ENCODE results near the gene CAMK1D.

CAMK1D gene

DNA sequence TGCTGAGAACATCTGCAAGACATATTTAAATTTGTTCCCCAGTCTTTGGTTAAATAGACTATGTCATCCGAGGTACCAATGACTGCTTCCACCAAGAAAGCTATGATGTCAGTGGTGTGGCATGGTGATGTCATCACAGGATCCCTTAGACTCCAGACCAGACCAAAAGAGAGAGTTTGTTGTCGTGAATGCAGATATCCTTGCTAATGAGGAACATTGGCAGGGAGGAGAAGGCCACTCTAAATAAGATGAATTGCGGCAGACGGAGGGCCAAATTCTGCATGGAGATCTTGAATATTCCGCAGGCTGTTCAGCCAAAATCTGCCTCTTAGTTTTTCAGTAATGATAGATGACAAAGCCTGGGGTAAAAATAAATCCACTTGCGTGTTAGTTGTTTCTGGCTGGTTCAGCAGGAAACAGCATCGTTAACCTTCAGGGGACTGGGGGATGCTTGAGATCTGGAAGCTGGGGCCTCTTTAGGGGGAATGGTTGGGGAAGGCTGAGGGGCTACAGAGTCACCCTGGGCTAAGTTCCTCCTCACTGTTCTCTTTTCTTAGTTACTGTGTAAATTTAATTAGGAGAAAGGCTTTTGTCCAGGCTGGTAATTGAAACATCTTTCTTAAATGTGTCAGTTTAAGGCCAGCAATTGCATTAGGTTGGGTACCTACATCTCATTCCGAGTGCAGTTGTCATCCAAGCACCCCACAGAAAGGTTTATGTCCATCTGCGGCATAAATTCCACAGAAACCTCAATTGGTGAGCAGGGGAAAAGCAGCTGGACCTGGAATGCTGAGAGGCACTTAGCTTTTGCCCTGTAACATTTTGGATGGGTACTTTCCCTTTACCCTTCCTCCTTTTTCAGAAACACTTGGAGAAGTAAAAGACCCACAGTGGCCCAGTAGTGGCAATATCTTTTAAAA lies 11.6 kb upstream of the CAMK1D start:
- no peak for TF ChIP-seq MYC (IDR thresholded peaks at IDR 0.05; ENCODE audit: low read depth, low read length)
- no peak for TF ChIP-seq POLR2A (IDR thresholded peaks at IDR 0.05; ENCODE audit: extremely low read depth, insufficient read length)
- TF ChIP-seq, protein P1, sequence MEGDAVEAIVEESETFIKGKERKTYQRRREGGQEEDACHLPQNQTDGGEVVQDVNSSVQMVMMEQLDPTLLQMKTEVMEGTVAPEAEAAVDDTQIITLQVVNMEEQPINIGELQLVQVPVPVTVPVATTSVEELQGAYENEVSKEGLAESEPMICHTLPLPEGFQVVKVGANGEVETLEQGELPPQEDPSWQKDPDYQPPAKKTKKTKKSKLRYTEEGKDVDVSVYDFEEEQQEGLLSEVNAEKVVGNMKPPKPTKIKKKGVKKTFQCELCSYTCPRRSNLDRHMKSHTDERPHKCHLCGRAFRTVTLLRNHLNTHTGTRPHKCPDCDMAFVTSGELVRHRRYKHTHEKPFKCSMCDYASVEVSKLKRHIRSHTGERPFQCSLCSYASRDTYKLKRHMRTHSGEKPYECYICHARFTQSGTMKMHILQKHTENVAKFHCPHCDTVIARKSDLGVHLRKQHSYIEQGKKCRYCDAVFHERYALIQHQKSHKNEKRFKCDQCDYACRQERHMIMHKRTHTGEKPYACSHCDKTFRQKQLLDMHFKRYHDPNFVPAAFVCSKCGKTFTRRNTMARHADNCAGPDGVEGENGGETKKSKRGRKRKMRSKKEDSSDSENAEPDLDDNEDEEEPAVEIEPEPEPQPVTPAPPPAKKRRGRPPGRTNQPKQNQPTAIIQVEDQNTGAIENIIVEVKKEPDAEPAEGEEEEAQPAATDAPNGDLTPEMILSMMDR (IDR thresholded peaks at IDR 0.05; ENCODE audit: low read depth, low read length): no peak
- TF ChIP-seq, protein P2, sequence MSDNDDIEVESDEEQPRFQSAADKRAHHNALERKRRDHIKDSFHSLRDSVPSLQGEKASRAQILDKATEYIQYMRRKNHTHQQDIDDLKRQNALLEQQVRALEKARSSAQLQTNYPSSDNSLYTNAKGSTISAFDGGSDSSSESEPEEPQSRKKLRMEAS (IDR thresholded peaks at IDR 0.05; ENCODE audit: low read depth, low read length): no peak
- H3K4me3 ChIP-seq (ENCODE audit: low read depth, low read length): no peak overlapping the region
- DNase-seq (ENCODE audit: low read depth): no peak

DNA sequence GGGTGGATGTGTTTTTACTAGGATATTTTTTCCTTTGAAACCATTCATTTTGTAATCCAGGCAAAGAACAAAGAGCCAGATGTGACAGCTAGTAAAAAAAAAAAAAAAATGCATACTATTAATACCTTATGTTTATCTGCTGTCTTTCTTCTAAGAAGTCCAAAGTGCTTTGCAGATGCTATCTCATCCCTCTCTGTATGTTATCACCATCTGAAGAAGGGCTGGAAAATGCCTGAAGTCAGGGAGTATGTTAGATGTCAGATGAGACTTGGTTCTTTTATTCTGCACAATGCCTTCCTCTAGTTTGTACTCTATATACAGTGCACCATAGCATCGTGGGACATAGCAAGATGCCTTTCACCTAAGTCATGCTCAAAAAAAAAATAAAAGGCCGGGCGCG lies 10.4 kb upstream of the CAMK1D start:
- DNase-seq (ENCODE audit: low read depth): no peak

DNA sequence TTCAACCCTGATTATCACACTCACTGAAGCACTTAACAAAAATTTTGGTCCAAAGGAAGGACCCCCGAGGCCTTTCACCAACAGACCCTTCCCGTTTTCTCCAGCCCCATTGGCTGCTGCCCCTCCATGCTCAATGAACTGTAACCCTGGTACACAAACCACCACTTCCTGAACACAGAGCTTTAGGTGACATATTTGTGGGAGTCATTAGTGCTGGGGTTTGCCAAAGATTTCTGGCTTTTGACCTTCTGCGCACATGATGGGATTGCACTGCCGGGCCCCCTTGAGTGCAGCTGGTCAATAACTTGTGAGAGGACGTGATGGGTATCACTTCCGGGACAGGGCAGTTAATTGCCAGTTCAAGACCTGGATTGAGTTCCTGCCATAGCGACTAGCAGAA lies 9.0 kb upstream of the CAMK1D start:
- TF ChIP-seq, protein P2 (IDR thresholded peaks at IDR 0.05; ENCODE audit: low read depth, low read length): no peak
- TF ChIP-seq MYC (IDR thresholded peaks at IDR 0.05; ENCODE audit: low read depth, low read length) (no peak), POLR2A (IDR thresholded peaks at IDR 0.05; ENCODE audit: extremely low read depth, insufficient read length) (no peak)
- TF ChIP-seq, protein P1 (IDR thresholded peaks at IDR 0.05; ENCODE audit: low read depth, low read length): no peak
- no peak overlapping the region for H3K4me3 ChIP-seq (ENCODE audit: low read depth, low read length)
- DNase-seq (ENCODE audit: low read depth): no peak

More for the DNA sequence above, 10.4 kb upstream of the CAMK1D start:
- H3K4me3 ChIP-seq (ENCODE audit: low read depth, low read length): no peak overlapping the region
- TF ChIP-seq, protein P2 (IDR thresholded peaks at IDR 0.05; ENCODE audit: low read depth, low read length): no peak
- TF ChIP-seq POLR2A (IDR thresholded peaks at IDR 0.05; ENCODE audit: extremely low read depth, insufficient read length) (no peak), MYC (IDR thresholded peaks at IDR 0.05; ENCODE audit: low read depth, low read length) (no peak)
- TF ChIP-seq, protein P1 (IDR thresholded peaks at IDR 0.05; ENCODE audit: low read depth, low read length): no peak

DNA sequence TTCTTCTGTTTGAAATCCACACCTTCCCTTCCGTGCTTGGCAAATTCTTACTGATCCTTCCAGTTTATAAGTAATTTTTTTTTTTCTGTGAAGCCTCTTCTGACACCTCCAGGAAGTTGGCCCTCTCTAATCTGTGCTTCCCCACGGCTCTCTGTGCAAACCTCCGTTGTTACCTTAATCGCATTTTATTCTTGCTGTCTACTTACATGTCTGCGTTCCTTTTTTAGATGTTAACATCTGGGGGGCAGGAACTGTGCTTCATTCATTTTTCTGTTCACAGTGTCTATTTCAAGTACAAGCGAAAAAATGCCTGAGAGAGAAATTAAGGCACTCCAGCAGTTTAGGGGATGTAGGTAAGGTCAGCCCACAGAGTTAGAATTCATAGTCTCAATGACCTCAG lies 8.4 kb upstream of the CAMK1D start:
- H3K4me3 ChIP-seq (ENCODE audit: low read depth, low read length): no peak overlapping the region

DNA sequence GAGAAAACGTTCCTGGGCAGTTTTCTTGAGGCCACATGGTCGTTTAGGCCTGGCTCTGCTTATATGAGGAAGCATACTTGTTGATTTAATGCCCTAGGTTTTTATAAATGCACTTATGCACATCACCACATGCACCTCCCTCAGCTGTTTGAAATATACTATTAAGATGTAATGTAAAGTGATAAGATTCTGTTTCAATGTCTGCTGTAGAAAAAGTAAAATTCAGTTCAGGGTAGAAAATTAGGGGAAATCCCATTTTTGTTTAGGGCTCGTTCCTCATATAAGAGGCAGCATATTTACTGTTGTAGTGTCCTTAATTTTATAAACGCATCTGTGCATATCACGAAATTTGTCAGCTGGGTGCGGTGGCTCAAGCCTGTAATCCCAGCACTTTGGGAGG lies 7.8 kb upstream of the CAMK1D start:
- no peak overlapping the region for H3K4me3 ChIP-seq (ENCODE audit: low read depth, low read length)
- DNase-seq (ENCODE audit: low read depth): no peak
- TF ChIP-seq POLR2A (IDR thresholded peaks at IDR 0.05; ENCODE audit: extremely low read depth, insufficient read length): no peak
- TF ChIP-seq MYC (IDR thresholded peaks at IDR 0.05; ENCODE audit: low read depth, low read length): no peak
- TF ChIP-seq, protein P1 (IDR thresholded peaks at IDR 0.05; ENCODE audit: low read depth, low read length): no peak
- TF ChIP-seq, protein P2 (IDR thresholded peaks at IDR 0.05; ENCODE audit: low read depth, low read length): no peak

More for the DNA sequence above, 8.4 kb upstream of the CAMK1D start:
- TF ChIP-seq MYC (IDR thresholded peaks at IDR 0.05; ENCODE audit: low read depth, low read length): no peak
- TF ChIP-seq, protein P2 (IDR thresholded peaks at IDR 0.05; ENCODE audit: low read depth, low read length): no peak
- TF ChIP-seq, protein P1 (IDR thresholded peaks at IDR 0.05; ENCODE audit: low read depth, low read length): no peak
- TF ChIP-seq POLR2A (IDR thresholded peaks at IDR 0.05; ENCODE audit: extremely low read depth, insufficient read length): no peak
- no peak for DNase-seq (ENCODE audit: low read depth)

All from NB4 (cell line).